GM13976 (cell line): ENCODE data around the gene PTPRK.

ENCODE experiments used
- DNase-seq: peaks from one replicate; pipeline ENCODE4 v3.0.0; 2012; ENCODE audit warnings: low spot score
- in situ Hi-C: fragments of 300-500 bp; cut with MboI; formaldehyde crosslinking; loops from one replicate; pipeline ENCODE4 v1.12.0; 2022; ENCODE audit warnings: low sequenced_read_pairs, mixed read lengths, inconsistent platforms; ENCODE audit not compliant: unreplicated experiment
- TF ChIP-seq, protein P1 (sequence below): IDR thresholded peaks from 2 replicates; pipeline ENCODE4 v1.5.1; 2012; ENCODE audit warnings: borderline replicate concordance, mild to moderate bottlenecking; ENCODE audit not compliant: insufficient read depth; ENCODE audit errors: extremely low read depth, missing control alignments, control extremely low read depth

The PTPRK gene

DNA sequence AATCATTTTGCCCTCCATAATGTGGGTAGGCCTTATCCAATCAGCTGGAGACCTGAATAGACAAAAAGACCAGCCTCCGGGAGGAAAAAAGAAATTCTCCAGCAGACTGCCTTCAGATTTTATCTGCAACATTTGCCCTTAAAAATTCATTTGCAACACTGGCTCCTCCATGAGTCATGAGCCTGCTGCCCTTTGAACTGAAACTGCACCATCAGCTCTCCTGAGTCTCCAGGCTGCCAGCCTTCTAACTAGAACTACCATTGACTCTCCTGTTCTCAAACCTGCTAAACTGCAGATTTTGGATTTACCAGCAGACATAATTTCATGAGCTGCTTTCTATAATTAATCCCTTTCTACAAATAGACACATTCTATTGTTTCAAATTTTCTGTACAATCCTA, 395.7 kb downstream of the PTPRK start:
- DNase-seq: no peak
- TF ChIP-seq, protein P1, sequence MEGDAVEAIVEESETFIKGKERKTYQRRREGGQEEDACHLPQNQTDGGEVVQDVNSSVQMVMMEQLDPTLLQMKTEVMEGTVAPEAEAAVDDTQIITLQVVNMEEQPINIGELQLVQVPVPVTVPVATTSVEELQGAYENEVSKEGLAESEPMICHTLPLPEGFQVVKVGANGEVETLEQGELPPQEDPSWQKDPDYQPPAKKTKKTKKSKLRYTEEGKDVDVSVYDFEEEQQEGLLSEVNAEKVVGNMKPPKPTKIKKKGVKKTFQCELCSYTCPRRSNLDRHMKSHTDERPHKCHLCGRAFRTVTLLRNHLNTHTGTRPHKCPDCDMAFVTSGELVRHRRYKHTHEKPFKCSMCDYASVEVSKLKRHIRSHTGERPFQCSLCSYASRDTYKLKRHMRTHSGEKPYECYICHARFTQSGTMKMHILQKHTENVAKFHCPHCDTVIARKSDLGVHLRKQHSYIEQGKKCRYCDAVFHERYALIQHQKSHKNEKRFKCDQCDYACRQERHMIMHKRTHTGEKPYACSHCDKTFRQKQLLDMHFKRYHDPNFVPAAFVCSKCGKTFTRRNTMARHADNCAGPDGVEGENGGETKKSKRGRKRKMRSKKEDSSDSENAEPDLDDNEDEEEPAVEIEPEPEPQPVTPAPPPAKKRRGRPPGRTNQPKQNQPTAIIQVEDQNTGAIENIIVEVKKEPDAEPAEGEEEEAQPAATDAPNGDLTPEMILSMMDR: no peak
- in situ Hi-C loops: no loop called here

- in situ Hi-C loops: no loop called here
- TF ChIP-seq, protein P1: no peak
- DNase-seq: no peak
Observed at GRCh38 chr6:128121610-128122009, 398.8 kb downstream of the PTPRK start.

GRCh38 chr6:128121190-128121589, 399.2 kb downstream of the PTPRK start:
- no peak for DNase-seq
- TF ChIP-seq, protein P1: no peak
- in situ Hi-C loops: no loop called here

GRCh38 chr6:128118401-128118800, 402.0 kb downstream of the PTPRK start:
- in situ Hi-C loops: no loop called here
- DNase-seq: no peak
- TF ChIP-seq, protein P1: no peak

DNA sequence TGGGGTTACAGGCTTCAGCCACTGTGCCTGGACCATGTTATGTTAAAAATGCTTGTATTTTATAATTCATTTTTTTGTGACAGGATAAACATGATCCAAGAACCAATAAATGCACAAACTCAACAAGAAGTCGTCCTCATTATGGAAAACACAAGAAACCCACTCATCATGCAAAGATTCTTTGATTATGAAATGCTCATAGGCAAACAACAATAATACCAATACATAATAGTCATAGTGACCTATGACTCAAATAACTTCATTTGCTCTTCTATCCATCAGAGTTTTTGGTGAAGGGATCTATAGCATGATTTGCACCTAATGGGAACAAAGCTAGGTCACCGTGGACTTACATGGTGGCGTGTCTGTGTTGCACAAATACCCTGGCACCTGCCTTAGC, 402.5 kb downstream of the PTPRK start:
- DNase-seq: no peak
- TF ChIP-seq, protein P1: no peak
- in situ Hi-C loops: no loop called here

DNA sequence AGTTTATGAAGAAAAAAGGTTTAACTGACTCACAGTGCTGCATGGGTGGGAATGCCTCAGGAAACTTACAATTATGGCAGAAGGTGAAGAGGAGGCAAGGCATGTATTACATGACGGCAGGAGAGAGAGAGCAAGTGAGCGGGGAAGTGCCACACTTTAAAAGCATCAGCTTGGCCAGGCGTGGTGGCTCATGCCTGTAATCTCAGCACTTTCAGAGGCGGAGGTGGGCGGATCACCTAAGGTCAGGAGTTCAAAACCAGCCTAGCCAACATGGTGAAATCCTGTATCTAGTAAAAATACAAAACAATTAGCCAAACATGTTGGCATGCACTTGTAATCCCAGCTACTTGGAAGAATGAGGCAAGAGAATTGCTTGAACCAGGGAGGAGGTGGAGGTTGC, 406.2 kb downstream of the PTPRK start:
- TF ChIP-seq, protein P1: no peak
- no peak for DNase-seq
- in situ Hi-C loops: no loop called here

- TF ChIP-seq, protein P1: no peak
- in situ Hi-C loops: no loop called here
- DNase-seq: no peak
Observed at GRCh38 chr6:128112494-128112893, 407.9 kb downstream of the PTPRK start.
